ENCODE data around the gene YPEL2. TPM values are rescaled to one million over a fixed set of nuclear protein-coding genes. Genes with fewer than 3 reads are reported as not detected.

Gene YPEL2
- total and polyA plus RNA-seq, 2 of the 13 experiments (the other 11 are each of a cell fraction or from before 2014, with no cell fraction given): 8.5 to 21.1 TPM

- no peak for TF ChIP-seq KDM4B (CRISPR knock-in tag; IDR thresholded peaks at IDR 0.05)
- no peak for TF ChIP-seq ZSCAN20 (CRISPR knock-in tag; IDR thresholded peaks at IDR 0.05; ENCODE audit: borderline replicate concordance)
- TF ChIP-seq SRSF9 (IDR thresholded peaks at IDR 0.05; ENCODE audit: borderline replicate concordance, insufficient read depth, low read depth, low read length, poor library complexity, severe bottlenecking): no peak
- no peak for TF ChIP-seq GLI4 (CRISPR knock-in tag; IDR thresholded peaks at IDR 0.05; ENCODE audit: borderline replicate concordance)
- TF ChIP-seq, protein P1, sequence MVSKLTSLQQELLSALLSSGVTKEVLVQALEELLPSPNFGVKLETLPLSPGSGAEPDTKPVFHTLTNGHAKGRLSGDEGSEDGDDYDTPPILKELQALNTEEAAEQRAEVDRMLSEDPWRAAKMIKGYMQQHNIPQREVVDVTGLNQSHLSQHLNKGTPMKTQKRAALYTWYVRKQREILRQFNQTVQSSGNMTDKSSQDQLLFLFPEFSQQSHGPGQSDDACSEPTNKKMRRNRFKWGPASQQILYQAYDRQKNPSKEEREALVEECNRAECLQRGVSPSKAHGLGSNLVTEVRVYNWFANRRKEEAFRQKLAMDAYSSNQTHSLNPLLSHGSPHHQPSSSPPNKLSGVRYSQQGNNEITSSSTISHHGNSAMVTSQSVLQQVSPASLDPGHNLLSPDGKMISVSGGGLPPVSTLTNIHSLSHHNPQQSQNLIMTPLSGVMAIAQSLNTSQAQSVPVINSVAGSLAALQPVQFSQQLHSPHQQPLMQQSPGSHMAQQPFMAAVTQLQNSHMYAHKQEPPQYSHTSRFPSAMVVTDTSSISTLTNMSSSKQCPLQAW (CRISPR knock-in tag; IDR thresholded peaks at IDR 0.05): 0 out of 2 replicates have a peak, but pooled peaks have one; percentile 19
- no peak for TF ChIP-seq ADNP (CRISPR knock-in tag; IDR thresholded peaks at IDR 0.05)
- no peak for TF ChIP-seq KDM6A (CRISPR knock-in tag; IDR thresholded peaks at IDR 0.05; ENCODE audit: low read depth)
- TF ChIP-seq U2AF1 (optimal IDR thresholded peaks at IDR 0.05; ENCODE audit: low read depth, low read length): no peak
- TF ChIP-seq HBP1 (CRISPR knock-in tag; IDR thresholded peaks at IDR 0.05; ENCODE audit: low read depth): no peak
- TF ChIP-seq CHD4 (IDR thresholded peaks at IDR 0.05; ENCODE audit: borderline replicate concordance, low read length): no peak
- no peak for TF ChIP-seq ISX (CRISPR knock-in tag; conservative IDR thresholded peaks at IDR 0.05)
- TF ChIP-seq ZNF678 (CRISPR knock-in tag; IDR thresholded peaks at IDR 0.05): no peak
- no peak for TF ChIP-seq SP5 (CRISPR knock-in tag; IDR thresholded peaks at IDR 0.05; ENCODE audit: borderline replicate concordance, low read depth)
- no peak for TF ChIP-seq ATAD3A (CRISPR knock-in tag; IDR thresholded peaks at IDR 0.05)
- no peak for TF ChIP-seq ETV6 (CRISPR knock-in tag; conservative IDR thresholded peaks at IDR 0.05)
- TF ChIP-seq, protein P2, sequence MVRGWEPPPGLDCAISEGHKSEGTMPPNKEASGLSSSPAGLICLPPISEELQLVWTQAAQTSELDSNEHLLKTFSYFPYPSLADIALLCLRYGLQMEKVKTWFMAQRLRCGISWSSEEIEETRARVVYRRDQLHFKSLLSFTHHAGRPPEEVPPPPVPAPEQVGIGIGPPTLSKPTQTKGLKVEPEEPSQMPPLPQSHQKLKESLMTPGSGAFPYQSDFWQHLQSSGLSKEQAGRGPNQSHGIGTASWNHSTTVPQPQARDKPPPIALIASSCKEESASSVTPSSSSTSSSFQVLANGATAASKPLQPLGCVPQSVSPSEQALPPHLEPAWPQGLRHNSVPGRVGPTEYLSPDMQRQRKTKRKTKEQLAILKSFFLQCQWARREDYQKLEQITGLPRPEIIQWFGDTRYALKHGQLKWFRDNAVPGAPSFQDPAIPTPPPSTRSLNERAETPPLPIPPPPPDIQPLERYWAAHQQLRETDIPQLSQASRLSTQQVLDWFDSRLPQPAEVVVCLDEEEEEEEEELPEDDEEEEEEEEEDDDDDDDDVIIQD (CRISPR knock-in tag; IDR thresholded peaks at IDR 0.05; ENCODE audit: low read depth): no peak; the same call in 1 of the 2 replicates
- TF ChIP-seq NR2F2 (IDR thresholded peaks at IDR 0.05; ENCODE audit: borderline replicate concordance, low read depth): peak; percentile 50; the same call in 1 of the 2 replicates
- TF ChIP-seq, protein P3, sequence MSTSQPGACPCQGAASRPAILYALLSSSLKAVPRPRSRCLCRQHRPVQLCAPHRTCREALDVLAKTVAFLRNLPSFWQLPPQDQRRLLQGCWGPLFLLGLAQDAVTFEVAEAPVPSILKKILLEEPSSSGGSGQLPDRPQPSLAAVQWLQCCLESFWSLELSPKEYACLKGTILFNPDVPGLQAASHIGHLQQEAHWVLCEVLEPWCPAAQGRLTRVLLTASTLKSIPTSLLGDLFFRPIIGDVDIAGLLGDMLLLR (CRISPR knock-in tag; IDR thresholded peaks at IDR 0.05): no peak
- TF ChIP-seq ZNF207 (IDR thresholded peaks at IDR 0.05; ENCODE audit: borderline replicate concordance): no peak
- TF ChIP-seq HINFP (CRISPR knock-in tag; IDR thresholded peaks at IDR 0.05; ENCODE audit: low read depth): no peak
- TF ChIP-seq, protein P4, sequence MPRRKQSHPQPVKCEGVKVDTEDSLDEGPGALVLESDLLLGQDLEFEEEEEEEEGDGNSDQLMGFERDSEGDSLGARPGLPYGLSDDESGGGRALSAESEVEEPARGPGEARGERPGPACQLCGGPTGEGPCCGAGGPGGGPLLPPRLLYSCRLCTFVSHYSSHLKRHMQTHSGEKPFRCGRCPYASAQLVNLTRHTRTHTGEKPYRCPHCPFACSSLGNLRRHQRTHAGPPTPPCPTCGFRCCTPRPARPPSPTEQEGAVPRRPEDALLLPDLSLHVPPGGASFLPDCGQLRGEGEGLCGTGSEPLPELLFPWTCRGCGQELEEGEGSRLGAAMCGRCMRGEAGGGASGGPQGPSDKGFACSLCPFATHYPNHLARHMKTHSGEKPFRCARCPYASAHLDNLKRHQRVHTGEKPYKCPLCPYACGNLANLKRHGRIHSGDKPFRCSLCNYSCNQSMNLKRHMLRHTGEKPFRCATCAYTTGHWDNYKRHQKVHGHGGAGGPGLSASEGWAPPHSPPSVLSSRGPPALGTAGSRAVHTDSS (CRISPR knock-in tag; conservative IDR thresholded peaks at IDR 0.05): no peak
Observed at GRCh38 chr17:59440757-59441463, 109.5 kb downstream of the YPEL2 start (continued).
